Neural progenitor cell (in vitro differentiated cells): Measurements from ENCODE around the gene CYSLTR2. TPM values are rescaled to one million over a fixed set of nuclear protein-coding genes. Genes with fewer than 3 reads are reported as not detected.

ENCODE experiments used
- DNase-seq: peaks from one replicate; pipeline ENCODE4 v3.0.0-alpha.2; 2016; ENCODE audit warnings: low spot score
- H2AFZ ChIP-seq: fragments of 200-600 bp; sonication (generic); replicated peaks from 2 replicates; pipeline ENCODE4 v1.6.1; 2016; ENCODE audit warnings: antibody characterized with exemption
- H3F3A ChIP-seq: fragments of 200-600 bp; sonication (generic); 2 replicates; pipeline ENCODE4 v1.6.1; 2016; ENCODE audit warnings: antibody characterized with exemption, low read depth
- H3K27ac ChIP-seq: fragments of 200-600 bp; sonication (generic); 2 replicates; pipeline ENCODE4 v1.5.1; 2016; ENCODE audit warnings: mild to moderate bottlenecking
- H3K27me3 ChIP-seq: fragments of 200-600 bp; sonication (generic); 2 replicates; pipeline ENCODE4 v1.6.1; 2016; ENCODE audit warnings: mild to moderate bottlenecking, moderate library complexity
- H3K36me3 ChIP-seq: fragments of 200-600 bp; sonication (generic); 2 replicates; pipeline ENCODE4 v1.5.1; 2016
- H3K4me1 ChIP-seq: fragments of 200-600 bp; sonication (generic); 2 replicates; pipeline ENCODE4 v1.6.1; 2016; ENCODE audit warnings: mixed run types
- H3K4me2 ChIP-seq: fragments of 200-600 bp; sonication (generic); 2 replicates; pipeline ENCODE4 v1.6.1; 2016
- H3K4me3 ChIP-seq: fragments of 200-600 bp; sonication (generic); 2 replicates; pipeline ENCODE4 v1.5.1; 2016
- H3K79me2 ChIP-seq: fragments of 200-600 bp; sonication (generic); 2 replicates; pipeline ENCODE4 v1.6.1; 2016; ENCODE audit warnings: low read depth
- H3K9ac ChIP-seq: fragments of 200-600 bp; sonication (generic); 2 replicates; pipeline ENCODE4 v1.6.1; 2016
- H3K9me3 ChIP-seq: fragments of 200-600 bp; sonication (generic); 2 replicates; pipeline ENCODE4 v1.5.1; 2016; ENCODE audit warnings: low read depth
- H4K20me1 ChIP-seq: fragments of 200-600 bp; sonication (generic); 2 replicates; pipeline ENCODE4 v1.6.1; 2016; ENCODE audit warnings: low read depth
- H3K27ac Mint-ChIP-seq: 3 replicates; pipeline ENCODE4 v1.8.0; 2021; ENCODE audit warnings: mixed read lengths
- H3K27me3 Mint-ChIP-seq: 2 replicates; pipeline ENCODE4 v1.8.0; 2022; ENCODE audit warnings: low read depth, mild to moderate bottlenecking, inconsistent platforms, moderate library complexity, mixed read lengths; ENCODE audit not compliant: insufficient read depth
- H3K36me3 Mint-ChIP-seq: 3 replicates; pipeline ENCODE4 v1.8.0; 2021; ENCODE audit warnings: mixed read lengths
- H3K4me1 Mint-ChIP-seq: 3 replicates; pipeline ENCODE4 v1.8.0; 2021; ENCODE audit warnings: mixed read lengths
- H3K4me3 Mint-ChIP-seq: 3 replicates; pipeline ENCODE4 v1.8.0; 2021; ENCODE audit warnings: mild to moderate bottlenecking, moderate library complexity, mixed read lengths
- H3K9me3 Mint-ChIP-seq: 3 replicates; pipeline ENCODE4 v1.8.0; 2020; ENCODE audit warnings: mixed read lengths
- EZH2 ChIP-seq: fragments of 200-600 bp; sonication (generic); IDR thresholded peaks from 2 replicates; pipeline ENCODE4 v1.6.1; 2017; ENCODE audit warnings: antibody characterized with exemption, mild to moderate bottlenecking, moderate library complexity
- EZH2phosphoT487 ChIP-seq: fragments of 200-600 bp; sonication (generic); IDR thresholded peaks from 2 replicates; pipeline ENCODE4 v1.6.1; 2017; ENCODE audit warnings: antibody characterized with exemption
- total RNA-seq: library from RNA; depleted of rRNA; stranded (reverse); fragments of >200 nt; gene quantifications from 2 replicates; pipeline ENCODE4 v1.2.3, GENCODE V29; 2015; ENCODE audit warnings: low replicate concordance
- TF ChIP-seq, protein P1 (sequence below): fragments of 200-600 bp; sonication (generic); IDR thresholded peaks from 2 replicates; pipeline ENCODE4 v1.5.1; 2017; ENCODE audit warnings: antibody characterized with exemption, mild to moderate bottlenecking

CYSLTR2 gene
- total RNA-seq, 1 donor from 2014 or later: not detected

DNA sequence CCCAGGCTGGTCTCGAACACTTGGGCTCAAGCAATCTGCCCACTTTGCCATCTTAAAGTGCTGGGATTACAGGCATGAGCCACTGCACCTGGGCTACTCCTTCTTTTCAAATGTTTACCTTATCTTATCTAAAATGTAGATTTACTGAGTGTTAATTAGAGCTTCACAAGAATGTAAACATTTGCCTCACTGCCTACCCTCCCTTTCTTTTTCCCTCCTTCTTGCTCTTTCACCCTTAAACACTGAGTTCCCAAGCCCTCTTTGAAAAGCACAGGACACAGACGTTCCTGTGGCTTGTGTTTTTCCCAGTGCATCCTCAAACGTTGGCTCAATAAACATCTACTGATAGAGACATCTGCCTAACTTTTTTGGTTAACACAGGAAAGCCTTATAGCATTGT, 32.7 kb upstream of the CYSLTR2 start:
- no peaks in the 10 kb centered on the region for H3K27me3 ChIP-seq
- TF ChIP-seq EZH2: no peak
- no peak for TF ChIP-seq EZH2phosphoT487
- TF ChIP-seq, protein P1, sequence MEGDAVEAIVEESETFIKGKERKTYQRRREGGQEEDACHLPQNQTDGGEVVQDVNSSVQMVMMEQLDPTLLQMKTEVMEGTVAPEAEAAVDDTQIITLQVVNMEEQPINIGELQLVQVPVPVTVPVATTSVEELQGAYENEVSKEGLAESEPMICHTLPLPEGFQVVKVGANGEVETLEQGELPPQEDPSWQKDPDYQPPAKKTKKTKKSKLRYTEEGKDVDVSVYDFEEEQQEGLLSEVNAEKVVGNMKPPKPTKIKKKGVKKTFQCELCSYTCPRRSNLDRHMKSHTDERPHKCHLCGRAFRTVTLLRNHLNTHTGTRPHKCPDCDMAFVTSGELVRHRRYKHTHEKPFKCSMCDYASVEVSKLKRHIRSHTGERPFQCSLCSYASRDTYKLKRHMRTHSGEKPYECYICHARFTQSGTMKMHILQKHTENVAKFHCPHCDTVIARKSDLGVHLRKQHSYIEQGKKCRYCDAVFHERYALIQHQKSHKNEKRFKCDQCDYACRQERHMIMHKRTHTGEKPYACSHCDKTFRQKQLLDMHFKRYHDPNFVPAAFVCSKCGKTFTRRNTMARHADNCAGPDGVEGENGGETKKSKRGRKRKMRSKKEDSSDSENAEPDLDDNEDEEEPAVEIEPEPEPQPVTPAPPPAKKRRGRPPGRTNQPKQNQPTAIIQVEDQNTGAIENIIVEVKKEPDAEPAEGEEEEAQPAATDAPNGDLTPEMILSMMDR: no peak

DNA sequence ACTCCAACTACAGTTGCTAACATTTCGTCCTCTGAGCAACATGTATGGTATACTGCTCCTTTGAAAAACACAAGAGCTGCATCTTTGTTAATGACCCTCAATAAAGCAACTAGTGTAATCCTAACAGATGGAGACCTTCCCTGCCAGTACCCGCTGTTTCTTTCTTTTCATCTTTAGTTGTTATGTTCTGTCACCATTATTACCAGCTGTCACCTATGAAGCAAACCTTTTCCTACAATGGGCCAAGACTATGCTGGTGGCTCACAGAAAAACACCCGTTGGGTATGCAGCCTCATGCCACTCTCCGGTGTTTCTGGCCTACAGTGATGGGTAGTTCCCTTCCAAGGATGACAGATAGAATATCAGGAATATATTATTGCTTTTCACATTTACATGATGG, 29.7 kb upstream of the CYSLTR2 start:
- H3K27ac Mint-ChIP-seq: no peak overlapping the region
- no peak for DNase-seq
- no peaks in the 10 kb centered on the region for H3K36me3 Mint-ChIP-seq
- no peaks in the 10 kb centered on the region for H3K4me1 ChIP-seq
- no peak overlapping the region for H3K27ac ChIP-seq
- H3K4me1 Mint-ChIP-seq: no peaks in the 10 kb centered on the region
- peaks cover 8% of the 10 kb centered on the region for H3K9me3 Mint-ChIP-seq
- H3K4me2 ChIP-seq: no peak overlapping the region
- H3K27me3 Mint-ChIP-seq: no peaks in the 10 kb centered on the region
- H3K9ac ChIP-seq: no peak overlapping the region
- TF ChIP-seq EZH2phosphoT487 (no peak), EZH2 (no peak)
- TF ChIP-seq, protein P1: no peak
- no peaks in the 10 kb centered on the region for H3K9me3 ChIP-seq
- H3K36me3 ChIP-seq: no peaks in the 10 kb centered on the region
- no peaks in the 10 kb centered on the region for H4K20me1 ChIP-seq
- no peak overlapping the region for H2AFZ ChIP-seq
- H3K27me3 ChIP-seq: no peaks in the 10 kb centered on the region
- H3F3A ChIP-seq: no peaks in the 10 kb centered on the region
- H3K4me3 ChIP-seq: no peak overlapping the region
- no peak overlapping the region for H3K4me3 Mint-ChIP-seq
- H3K79me2 ChIP-seq: no peaks in the 10 kb centered on the region

More for the DNA sequence above, 32.7 kb upstream of the CYSLTR2 start:
- H4K20me1 ChIP-seq: no peaks in the 10 kb centered on the region
- no peak overlapping the region for H3K4me3 ChIP-seq
- H3K4me1 ChIP-seq: no peaks in the 10 kb centered on the region
- H3K9ac ChIP-seq: no peak overlapping the region
- H3K4me3 Mint-ChIP-seq: no peak overlapping the region
- H3K9me3 ChIP-seq: no peaks in the 10 kb centered on the region
- no peaks in the 10 kb centered on the region for H3F3A ChIP-seq
- no peak overlapping the region for H3K27ac ChIP-seq
- H3K4me1 Mint-ChIP-seq: no peaks in the 10 kb centered on the region
- H2AFZ ChIP-seq: no peak overlapping the region
- no peaks in the 10 kb centered on the region for H3K36me3 ChIP-seq
- no peaks in the 10 kb centered on the region for H3K36me3 Mint-ChIP-seq
- no peaks in the 10 kb centered on the region for H3K79me2 ChIP-seq
- no peak overlapping the region for H3K27ac Mint-ChIP-seq
- DNase-seq: no peak
- no peak overlapping the region for H3K4me2 ChIP-seq
- peaks cover 11% of the 10 kb centered on the region for H3K9me3 Mint-ChIP-seq
- H3K27me3 Mint-ChIP-seq: peaks cover 3% of the 10 kb centered on the region

DNA sequence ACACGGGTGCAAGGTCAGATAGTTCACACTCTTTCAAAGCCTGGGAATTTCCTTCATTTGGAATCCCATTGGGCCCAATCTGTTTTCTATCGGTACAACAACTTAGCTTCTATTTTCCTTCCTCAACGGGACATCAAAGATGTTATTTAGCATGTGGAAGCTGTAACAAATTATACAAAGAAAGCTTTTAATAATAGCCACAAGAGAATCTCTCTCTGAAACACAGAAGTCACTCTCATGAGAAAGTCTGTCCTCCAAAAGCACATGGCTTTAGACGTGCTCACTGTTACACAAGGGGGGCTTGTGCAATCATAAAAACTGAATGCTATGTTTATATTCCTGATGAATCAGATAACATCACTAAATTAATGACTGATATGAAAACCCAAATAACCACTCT, 28.9 kb upstream of the CYSLTR2 start:
- H3K36me3 ChIP-seq: no peaks in the 10 kb centered on the region
- Mint-ChIP-seq H3K4me3 (no peak overlapping the region), H3K9me3 (peaks cover 8% of the 10 kb centered on the region), H3K27me3 (peaks cover 2% of the 10 kb centered on the region), H3K27ac (no peak overlapping the region), H3K4me1 (no peaks in the 10 kb centered on the region), H3K36me3 (no peaks in the 10 kb centered on the region)
- no peaks in the 10 kb centered on the region for H3K4me1 ChIP-seq
- TF ChIP-seq EZH2phosphoT487: no peak
- no peak overlapping the region for H3K9ac ChIP-seq
- no peaks in the 10 kb centered on the region for H3K79me2 ChIP-seq
- H3K27ac ChIP-seq: no peak overlapping the region
- H2AFZ ChIP-seq: no peak overlapping the region
- no peak overlapping the region for H3K4me3 ChIP-seq
- DNase-seq: no peak
- H4K20me1 ChIP-seq: no peaks in the 10 kb centered on the region
- H3K27me3 ChIP-seq: no peaks in the 10 kb centered on the region
- no peaks in the 10 kb centered on the region for H3K9me3 ChIP-seq
- H3K4me2 ChIP-seq: no peak overlapping the region
- H3F3A ChIP-seq: no peaks in the 10 kb centered on the region

DNA sequence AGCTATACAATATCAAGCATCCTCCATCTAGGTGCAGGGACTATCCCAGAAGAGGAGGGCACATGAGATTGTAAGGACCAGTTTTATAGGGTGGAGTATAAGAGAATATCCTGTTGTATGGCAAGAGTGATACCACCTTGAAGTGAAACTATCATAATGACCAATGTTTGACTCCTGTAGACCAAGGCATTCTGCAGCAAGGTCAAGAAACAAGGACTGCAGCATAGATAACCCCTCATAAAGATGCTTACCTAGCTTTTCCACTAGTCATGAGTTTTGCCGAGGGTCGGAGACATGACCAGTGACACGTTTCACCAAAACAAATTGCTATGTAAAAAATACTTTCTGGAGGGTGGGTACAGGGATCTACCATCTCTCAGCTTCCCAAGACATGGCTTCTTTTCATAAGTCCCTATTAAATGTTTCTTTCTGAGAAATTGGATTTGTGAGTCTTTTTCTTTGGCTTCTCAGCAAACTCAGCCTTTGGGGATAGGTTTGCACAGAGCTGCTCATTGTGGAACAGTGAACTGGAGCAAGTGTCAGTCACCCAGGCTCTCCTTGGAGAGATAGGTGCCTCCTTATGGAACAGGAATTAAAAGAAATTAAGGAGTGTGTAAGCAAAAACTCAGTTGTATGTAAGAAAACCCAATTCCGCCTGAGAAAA, 28.2 kb upstream of the CYSLTR2 start:
- no peaks in the 10 kb centered on the region for H3K4me1 ChIP-seq
- Mint-ChIP-seq H3K4me1 (no peaks in the 10 kb centered on the region), H3K9me3 (peaks cover 2% of the 10 kb centered on the region), H3K36me3 (no peaks in the 10 kb centered on the region), H3K4me3 (no peak overlapping the region), H3K27ac (peak overlapping the region; percentile 47), H3K27me3 (peaks cover 2% of the 10 kb centered on the region)
- no peak overlapping the region for H3K4me2 ChIP-seq
- H3K27ac ChIP-seq: no peak overlapping the region
- no peaks in the 10 kb centered on the region for H3K36me3 ChIP-seq
- H3K79me2 ChIP-seq: no peaks in the 10 kb centered on the region
- no peaks in the 10 kb centered on the region for H3K27me3 ChIP-seq
- no peak for DNase-seq
- H4K20me1 ChIP-seq: no peaks in the 10 kb centered on the region
- TF ChIP-seq, protein P1: no peak
- no peak overlapping the region for H2AFZ ChIP-seq
- no peaks in the 10 kb centered on the region for H3K9me3 ChIP-seq
- H3K4me3 ChIP-seq: no peak overlapping the region
- no peak overlapping the region for H3K9ac ChIP-seq
- H3F3A ChIP-seq: no peaks in the 10 kb centered on the region
